Coronary artery (tissue), 2 donors: ENCODE data around the gene ENTHD1.
"Not testable (repeated sequence)": the region's sequence is repeated elsewhere in the genome, so short reads cannot be mapped to it uniquely, and the experiment has no call there.

ENCODE experiments used
- DNase-seq: peaks from one replicate; pipeline ENCODE4 v3.0.0-alpha.2; 2017; ENCODE audit warnings: low spot score
- H3K27ac ChIP-seq, 2 donors: fragments of 200-600 bp; sonication (generic); one replicate each; pipeline ENCODE4 v1.5.1; 2016 to 2019
- H3K4me3 ChIP-seq: fragments of 200-600 bp; sonication (generic); 2 replicates; pipeline ENCODE4 v1.5.1; 2016; ENCODE audit warnings: mild to moderate bottlenecking, moderate library complexity
- CTCF ChIP-seq: fragments of 200-600 bp; sonication (generic); IDR thresholded peaks from one replicate; pipeline ENCODE4 v1.5.1; 2019; ENCODE audit warnings: antibody characterized with exemption

ENTHD1 gene

DNA sequence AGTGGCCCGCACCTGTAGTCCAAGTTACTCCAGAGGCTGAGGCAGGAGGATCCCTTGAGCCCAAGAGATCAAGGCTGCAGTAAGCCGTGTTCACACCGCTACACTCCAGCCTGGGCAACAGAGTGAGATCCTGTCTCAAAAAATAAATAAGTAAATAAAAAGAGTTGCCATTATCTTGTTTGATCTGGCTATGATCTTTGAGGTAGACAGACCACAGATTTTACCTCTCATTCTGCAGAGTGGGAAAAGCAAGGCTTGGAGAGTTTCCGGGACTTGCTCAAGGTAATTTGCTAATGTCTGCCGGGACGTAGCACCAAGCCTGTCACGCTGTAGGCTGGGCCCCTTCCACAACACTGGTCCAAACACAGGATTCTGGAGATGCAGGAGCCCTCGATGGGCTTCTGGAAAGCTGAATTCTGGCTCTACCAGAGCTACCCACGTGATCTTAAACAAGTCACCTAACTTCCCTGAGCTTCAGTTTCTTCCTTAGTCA, 14.1 kb upstream of the ENTHD1 start:
- no peak for DNase-seq
- TF ChIP-seq CTCF: no peak
- Histone ChIP-seq H3K4me3 (no peak overlapping the region), H3K27ac (no peak overlapping the region)

DNA sequence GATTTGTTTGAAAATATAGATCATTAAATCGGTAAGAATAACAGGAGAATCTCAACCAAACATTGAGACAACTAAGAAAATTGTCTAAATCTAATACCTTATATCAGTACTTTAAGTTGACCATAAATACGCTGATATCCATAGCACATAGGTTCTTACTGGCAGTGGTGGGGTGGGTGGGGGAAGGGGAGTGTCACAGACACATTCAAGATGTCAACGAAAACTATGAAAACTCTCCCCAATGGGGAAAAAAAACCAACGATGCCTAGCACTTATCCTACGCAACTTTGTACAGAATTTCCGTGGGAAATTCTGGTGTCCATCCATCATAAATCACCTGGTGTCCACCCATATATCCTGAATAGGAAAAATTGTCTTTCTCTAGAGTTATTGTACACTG, 13.5 kb upstream of the ENTHD1 start:
- no peak overlapping the region for H3K4me3 ChIP-seq

GRCh38 chr22:39906207-39906606, 12.6 kb upstream of the ENTHD1 start:
- Histone ChIP-seq H3K4me3 (no peak overlapping the region), H3K27ac (no peak overlapping the region)
- no peak for TF ChIP-seq CTCF
- DNase-seq: no peak

More for the DNA sequence above, 13.5 kb upstream of the ENTHD1 start:
- no peak for DNase-seq
- TF ChIP-seq CTCF: no peak
- no peak overlapping the region for H3K27ac ChIP-seq

DNA sequence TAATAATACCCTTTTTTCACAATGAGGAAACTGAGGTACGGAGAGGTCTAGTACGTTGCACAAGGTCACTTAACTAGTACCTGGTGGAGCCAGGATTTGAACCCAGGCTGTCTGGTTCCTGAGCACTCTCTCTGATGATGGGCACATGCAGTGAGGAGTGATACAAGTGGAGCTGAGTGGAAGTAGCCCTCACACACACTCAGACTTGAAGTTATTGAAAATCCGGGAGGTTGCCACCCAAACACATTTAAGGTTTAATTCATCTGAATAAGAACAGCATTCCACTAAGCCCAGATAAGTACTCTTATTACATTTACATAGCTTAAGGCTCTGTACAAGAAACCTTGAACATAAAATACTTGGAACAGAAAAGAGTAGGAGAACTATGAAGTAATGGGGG, 12.1 kb upstream of the ENTHD1 start:
- DNase-seq: no peak
- Histone ChIP-seq H3K27ac (no peak overlapping the region), H3K4me3 (no peak overlapping the region)
- TF ChIP-seq CTCF: no peak

GRCh38 chr22:39904862-39905261, 11.3 kb upstream of the ENTHD1 start:
- Histone ChIP-seq H3K4me3 (no peak overlapping the region), H3K27ac (no peak overlapping the region)
- DNase-seq: no peak
- no peak for TF ChIP-seq CTCF

- not testable (repeated sequence) for H3K4me3 ChIP-seq, H3K27ac ChIP-seq, DNase-seq
Measured at GRCh38 chr22:39904024-39904423, 10.5 kb upstream of the ENTHD1 start.

- no peak for DNase-seq
- H3K27ac ChIP-seq: no peak overlapping the region
- no peak for TF ChIP-seq CTCF
- no peak overlapping the region for H3K4me3 ChIP-seq
Measured at GRCh38 chr22:39901565-39902146, 8.1 kb upstream of the ENTHD1 start.
